GM12874 (cell line): ENCODE data around the gene HSPBP1.

Experiments used
- CTCF ChIP-seq: IDR thresholded peaks from 2 replicates; pipeline ENCODE4 v1.5.1; 2011; ENCODE audit warnings: low read depth, mild to moderate bottlenecking, control low read depth, low read length, moderate library complexity; ENCODE audit not compliant: insufficient read depth

Gene HSPBP1

GRCh38 chr19:55304279-55304978, 24.5 kb upstream of the HSPBP1 start:
- no peak for TF ChIP-seq CTCF

GRCh38 chr19:55303477-55303876, 23.6 kb upstream of the HSPBP1 start:
- TF ChIP-seq CTCF, result no peak

GRCh38 chr19:55302318-55302703, 22.4 kb upstream of the HSPBP1 start:
- no peak for TF ChIP-seq CTCF

GRCh38 chr19:55301459-55302317, 21.8 kb upstream of the HSPBP1 start:
- TF ChIP-seq CTCF, result peak; percentile 97

- no peak for TF ChIP-seq CTCF
Measured at GRCh38 chr19:55300886-55301458, 21.1 kb upstream of the HSPBP1 start.

GRCh38 chr19:55299991-55300390, 20.1 kb upstream of the HSPBP1 start:
- no peak for TF ChIP-seq CTCF

- TF ChIP-seq CTCF, result no peak
Measured at GRCh38 chr19:55297267-55297666, 17.4 kb upstream of the HSPBP1 start.
